H1 (cell line): ENCODE results near the gene MRPL40. TPM values are rescaled to one million over a fixed set of nuclear protein-coding genes. Genes with fewer than 3 reads are reported as not detected.
A peak's percentile ranks its signal among the peaks of the same experiment; 100 is the strongest.

Experiments used
- CTCF ChIA-PET: fragments of 300-600 bp; sonication (Branson Sonifier 250); formaldehyde crosslinking; loops from one replicate; lab custom pipeline; 2021; ENCODE audit not compliant: partially characterized antibody; lab: Charles Lee
- POLR2A ChIA-PET: fragments of 300-600 bp; sonication (Branson Sonifier 250); formaldehyde crosslinking; loops from one replicate; lab custom pipeline; 2021; ENCODE audit warnings: inconsistent platforms; ENCODE audit not compliant: partially characterized antibody; lab: Charles Lee
- DNase-seq, 2 experiments: peaks; one replicate each; pipeline versions ENCODE4 v3.0.0 to v3.0.0-alpha.2; 2010 to 2022; ENCODE audit warnings: low spot score in 2 of 2, low read depth in 1 of 2, mixed read lengths in 1 of 2
- FAIRE-seq: peaks from 2 replicates; lab custom pipeline; 2011; peaks lifted over from hg19 to GRCh38; lab: Jason Lieb, UNC
- H2AFZ ChIP-seq: 2 replicates; pipeline ENCODE4 v1.8.1; 2012; ENCODE audit warnings: low read length, inconsistent platforms
- H2AK5ac ChIP-seq: 2 replicates; pipeline ENCODE4 v1.6.1; 2013; ENCODE audit warnings: low read depth, low read length
- H2BK120ac ChIP-seq: replicated peaks from 2 replicates; pipeline ENCODE3; 2013; ENCODE audit warnings: low read depth, low read length, inconsistent platforms
- H2BK12ac ChIP-seq: 2 replicates; pipeline ENCODE4 v1.6.1; 2013; ENCODE audit warnings: low read depth, low read length
- H2BK15ac ChIP-seq: 2 replicates; pipeline ENCODE4 v1.6.1; 2013; ENCODE audit warnings: low read length
- H2BK20ac ChIP-seq: 2 replicates; pipeline ENCODE4 v1.6.1; 2013; ENCODE audit warnings: low read length
- H2BK5ac ChIP-seq: 2 replicates; pipeline ENCODE4 v1.6.1; 2013; ENCODE audit warnings: low read depth, low read length
- H3K14ac ChIP-seq: 2 replicates; pipeline ENCODE4 v1.6.1; 2013; ENCODE audit warnings: inconsistent platforms; ENCODE audit not compliant: insufficient read length
- H3K18ac ChIP-seq: 2 replicates; pipeline ENCODE4 v1.6.1; 2013; ENCODE audit warnings: low read length; ENCODE audit errors: extremely low read depth
- H3K23ac ChIP-seq: 2 replicates; pipeline ENCODE4 v1.6.1; 2013; ENCODE audit warnings: inconsistent platforms; ENCODE audit not compliant: insufficient read length
- H3K23me2 ChIP-seq: 2 replicates; pipeline ENCODE4 v1.6.1; 2013; ENCODE audit warnings: low read depth, low read length
- H3K27ac ChIP-seq: 2 replicates; pipeline ENCODE4 v1.6.1; 2011; ENCODE audit warnings: low read depth, low read length, inconsistent platforms
- H3K27me3 ChIP-seq, 4 experiments: replicated peaks in 1 of 4; 1 replicate in 1 of 4; 2 replicates in 3 of 4; pipeline versions ENCODE4 v1.6.1 to v1.8.1; 2011 to 2013; ENCODE audit warnings: low read length in 3 of 4, mild to moderate bottlenecking in 3 of 4, inconsistent platforms in 2 of 4, mixed read lengths in 2 of 4, moderate library complexity in 1 of 4; ENCODE audit not compliant: control insufficient read depth in 3 of 4, insufficient read depth in 3 of 4; ENCODE audit errors: extremely low read depth in 1 of 4
- H3K36me3 ChIP-seq, 4 experiments: 2 replicates each; pipeline versions ENCODE4 v1.6.1 to v1.8.1; 2011 to 2013; ENCODE audit warnings: mild to moderate bottlenecking in 4 of 4, low read length in 3 of 4, moderate library complexity in 2 of 4, control low read depth in 1 of 4, inconsistent platforms in 1 of 4; ENCODE audit not compliant: insufficient read depth in 4 of 4, control insufficient read depth in 2 of 4
- H3K4ac ChIP-seq: replicated peaks from 2 replicates; pipeline ENCODE3; 2013; ENCODE audit warnings: low read length, low read depth, mixed read lengths, inconsistent platforms; ENCODE audit not compliant: insufficient read length
- H3K4me1 ChIP-seq, 4 experiments: replicated peaks in 1 of 4; 1 replicate in 1 of 4; 2 replicates in 3 of 4; pipeline versions ENCODE4 v1.6.1 to v1.8.1; 2011 to 2013; ENCODE audit warnings: low read length in 3 of 4, inconsistent platforms in 2 of 4, mixed read lengths in 1 of 4; ENCODE audit not compliant: insufficient read depth in 4 of 4, control insufficient read depth in 3 of 4
- H3K4me2 ChIP-seq, 2 experiments: 2 replicates each; pipeline versions ENCODE4 v1.6.1 to v1.8.1; 2011 to 2013; ENCODE audit warnings: low read depth in 2 of 2, low read length in 2 of 2, control low read depth in 1 of 2, inconsistent platforms in 1 of 2, mild to moderate bottlenecking in 1 of 2; ENCODE audit not compliant: insufficient read depth in 1 of 2
- H3K4me3 ChIP-seq, 4 experiments: fragments of 200-600, 300-600 bp in 1 of 4; sonication (generic), shearing (Covaris generic), sonication (Bioruptor Twin) in 1 of 4; 2 replicates each; pipeline versions ENCODE4 v1.5.1 to v1.8.1; 2011 to 2016; ENCODE audit warnings: low read length in 4 of 4, low read depth in 3 of 4, control low read depth in 2 of 4, inconsistent platforms in 2 of 4, mild to moderate bottlenecking in 2 of 4, mixed read lengths in 1 of 4, moderate library complexity in 1 of 4; ENCODE audit not compliant: insufficient read depth in 2 of 4; ENCODE audit errors: extremely low read depth in 1 of 4
- H3K56ac ChIP-seq: replicated peaks from 2 replicates; pipeline ENCODE3; 2013; ENCODE audit warnings: low read depth, mild to moderate bottlenecking, mixed read lengths, low read length, inconsistent platforms; ENCODE audit not compliant: insufficient read length
- H3K79me1 ChIP-seq: 2 replicates; pipeline ENCODE4 v1.6.1; 2013; ENCODE audit warnings: low read depth, low read length, control low read depth
- H3K79me2 ChIP-seq, 2 experiments: 2 replicates each; pipeline versions ENCODE4 v1.6.1 to v1.8.1; 2012 to 2013; ENCODE audit warnings: low read length in 2 of 2, mild to moderate bottlenecking in 2 of 2, inconsistent platforms in 1 of 2; ENCODE audit not compliant: insufficient read depth in 2 of 2, control insufficient read depth in 1 of 2
- H3K9ac ChIP-seq, 4 experiments: replicated peaks in 1 of 4; 1 replicate in 1 of 4; 2 replicates in 3 of 4; pipeline versions ENCODE4 v1.6.1 to v1.8.1; 2011 to 2013; ENCODE audit warnings: low read depth in 3 of 4, low read length in 3 of 4, control low read depth in 2 of 4, mild to moderate bottlenecking in 2 of 4, moderate library complexity in 2 of 4, inconsistent platforms in 1 of 4; ENCODE audit errors: extremely low read depth in 1 of 4
- H3K9me3 ChIP-seq, 2 experiments: 2 replicates each; pipeline versions ENCODE4 v1.6.1 to v1.8.1; 2012 to 2013; ENCODE audit warnings: mild to moderate bottlenecking in 2 of 2, moderate library complexity in 2 of 2, control low read depth in 1 of 2, inconsistent platforms in 1 of 2, low read depth in 1 of 2, low read length in 1 of 2, mixed read lengths in 1 of 2; ENCODE audit not compliant: insufficient read depth in 2 of 2
- H4K20me1 ChIP-seq, 2 experiments: replicated peaks in 1 of 2; 2 replicates each; pipeline versions ENCODE3 to v1.8.1; 2011 to 2013; ENCODE audit warnings: inconsistent platforms in 2 of 2, low read length in 2 of 2, mild to moderate bottlenecking in 1 of 2; ENCODE audit not compliant: insufficient read depth in 2 of 2, control insufficient read depth in 1 of 2
- H4K5ac ChIP-seq: 2 replicates; pipeline ENCODE4 v1.6.1; 2013; ENCODE audit warnings: low read length, low read depth, mixed read lengths, inconsistent platforms; ENCODE audit not compliant: insufficient read length
- H4K8ac ChIP-seq: 2 replicates; pipeline ENCODE4 v1.8.0; 2013; ENCODE audit warnings: mild to moderate bottlenecking, moderate library complexity, low read length, inconsistent platforms; ENCODE audit not compliant: insufficient read depth; ENCODE audit errors: extremely low read depth
- H4K91ac ChIP-seq: replicated peaks from 2 replicates; pipeline ENCODE3; 2013; ENCODE audit warnings: low read length, mixed read lengths, inconsistent platforms; ENCODE audit not compliant: insufficient read length
- ATF3 ChIP-seq: IDR thresholded peaks from 2 replicates; pipeline ENCODE4 v1.6.1; 2011; ENCODE audit warnings: low read depth, mild to moderate bottlenecking, low read length; ENCODE audit not compliant: insufficient read depth
- BACH1 ChIP-seq: IDR thresholded peaks from 2 replicates; pipeline ENCODE4 v1.6.1; 2012; ENCODE audit warnings: low read length, improper control_type of control experiment
- CBX8 ChIP-seq: fragments of 300-800, 300-1000 bp; sonication (generic); IDR thresholded peaks from 2 replicates; pipeline ENCODE4 v1.7.1; 2016; ENCODE audit warnings: low read depth, low read length, borderline replicate concordance
- EZH2 ChIP-seq: fragments of 200-600 bp; sonication (generic); IDR thresholded peaks from 2 replicates; pipeline ENCODE4 v1.7.1; 2012; ENCODE audit warnings: low read depth, mild to moderate bottlenecking, moderate library complexity, low read length, inconsistent platforms; ENCODE audit not compliant: severe bottlenecking
- FOSL1 ChIP-seq: IDR thresholded peaks from 2 replicates; pipeline ENCODE4 v1.6.1; 2011; ENCODE audit warnings: mild to moderate bottlenecking, low read depth, low read length, moderate library complexity; ENCODE audit not compliant: insufficient read depth
- GTF2F1 ChIP-seq: IDR thresholded peaks from 2 replicates; pipeline ENCODE4 v1.6.1; 2012; ENCODE audit warnings: low read depth, low read length, improper control_type of control experiment, borderline replicate concordance
- JUND ChIP-seq: IDR thresholded peaks from 2 replicates; pipeline ENCODE4 v1.6.1; 2011; ENCODE audit warnings: mild to moderate bottlenecking, improper control_type of control experiment, low read length
- NANOG ChIP-seq: IDR thresholded peaks from 2 replicates; pipeline ENCODE4 v1.6.1; 2011; ENCODE audit warnings: low read length, low read depth, mild to moderate bottlenecking, inconsistent platforms; ENCODE audit not compliant: insufficient read depth, poor library complexity, severe bottlenecking
- POLR2AphosphoS5 ChIP-seq: IDR thresholded peaks from 2 replicates; pipeline ENCODE4 v1.6.1; 2011; ENCODE audit warnings: low read depth, low read length
- RFX5 ChIP-seq: IDR thresholded peaks from 2 replicates; pipeline ENCODE4 v1.6.1; 2011; ENCODE audit warnings: low read depth, low read length, improper control_type of control experiment, borderline replicate concordance
- SAP30 ChIP-seq: fragments of 300-600 bp; sonication (generic); IDR thresholded peaks from 2 replicates; pipeline ENCODE4 v1.7.1; 2012; ENCODE audit warnings: low read length, moderate library complexity, mild to moderate bottlenecking, inconsistent platforms; ENCODE audit not compliant: insufficient read depth, insufficient replicate concordance
- SIRT6 ChIP-seq: IDR thresholded peaks from one replicate; pipeline ENCODE4 v1.7.1; 2012; ENCODE audit warnings: low read length, inconsistent platforms
- TAF7 ChIP-seq: optimal IDR thresholded peaks from 2 replicates; pipeline ENCODE3; 2011; ENCODE audit warnings: low read depth, mild to moderate bottlenecking, inconsistent platforms, low read length, moderate library complexity, borderline replicate concordance
- WGBS, 2 experiments: shearing (Covaris generic) in 1 of 2; methylation state at CpG; one replicate each; pipeline versions ENCODE4 v1.1.6 to v1.1.7; 2013 to 2015; ENCODE audit warnings: low lambda C conversion rate in 2 of 2, mixed read lengths in 2 of 2, inconsistent platforms in 1 of 2, low coverage in 1 of 2, missing lambda C conversion rate in 1 of 2; ENCODE audit not compliant: insufficient replicate concordance in 2 of 2, insufficient coverage in 1 of 2, insufficient read length in 1 of 2; ENCODE audit errors: extremely low coverage in 1 of 2, missing lambda C conversion rate in 1 of 2; 5-methylcytosine and 5-hydroxymethylcytosine counted together
- polyA plus RNA-seq, 7 experiments: library from polyadenylated mRNA; depleted of rRNA in 3 of 7; stranded (reverse) in 5 of 7; unstranded in 2 of 7; fragments of >200 nt in 5 of 7; fragments of 200-250 nt in 2 of 7; gene quantifications; 1 replicate in 5 of 7; 2 replicates in 1 of 7; 4 replicates in 1 of 7; pipeline versions ENCODE4 v1.2.1 to v1.2.3, GENCODE V29; 2011 to 2013; ENCODE audit warnings: missing spikeins in 2 of 7, mixed read lengths in 2 of 7
- total RNA-seq: library from RNA; stranded (reverse); fragmentation: NEBNext Ultra II Directional; extraction: Animal tissue kit (Norgen Biotek cat#: 25700); gene quantifications from 2 replicates; pipeline ENCODE4 v1.2.1, GENCODE V29; 2021

Gene MRPL40
- total and polyA plus RNA-seq, 2 of the 8 experiments (the other 6 are each of a cell fraction or from before 2014, with no cell fraction given), result 12.4 to 14.5 TPM

GRCh38 chr22:19412478-19412877 is 19.9 kb upstream of the MRPL40 start:
- H2BK5ac ChIP-seq, result no peak overlapping the region
- H2BK12ac ChIP-seq, result 0 out of 2 replicates have a peak overlapping the region, but pooled peaks have one; percentile 52
- H3K9ac ChIP-seq, result no peak overlapping the region; a peak in 1 of 7 replicates
- H3K36me3 ChIP-seq, result peaks cover 5 to 19% (median 13%) of the 10 kb centered on the region in 4 experiments; a peak in 7 of 8 replicates
- ChIA-PET POLR2A (interaction anchor here (1.3 to 4.8 kb wide), 3 partner anchors 13 to 19 kb away, joined by 3 to 24 read pairs (median 14); partner anchors contain the start of genes HIRA and MRPL40), CTCF (interaction anchor here (0.5 to 1.2 kb wide), 3 partner anchors 20 to 55 kb away, joined by 3 to 6 read pairs (median 4); no protein-coding TSS in a partner anchor)
- DNase-seq (no peak), FAIRE-seq (no peak)
- H3K4me2 ChIP-seq, result no peak overlapping the region
- no peaks in the 10 kb centered on the region; a peak in 1 of 7 replicates for H3K4me1 ChIP-seq
- H3K27me3 ChIP-seq, result no peaks in the 10 kb centered on the region
- H2AFZ ChIP-seq, result no peak overlapping the region
- WGBS, 2 experiments, result 91% methylated on average over 4 of the region's 4 CpGs; no CpG with 5 or more reads in 1 of the 2 experiments
- H3K4ac ChIP-seq, result no peak overlapping the region
- no peak overlapping the region for H4K5ac ChIP-seq
- H3K4me3 ChIP-seq, result no peak overlapping the region
- H3K79me2 ChIP-seq, result peaks cover 10 to 67% of the 10 kb centered on the region in 2 experiments
- no peak overlapping the region for H3K14ac ChIP-seq
- no peak overlapping the region for H2AK5ac ChIP-seq
- H4K20me1 ChIP-seq, result peaks cover 13 to 22% of the 10 kb centered on the region in 2 experiments
- H3K56ac ChIP-seq, result no peak overlapping the region
- H4K91ac ChIP-seq, result no peak overlapping the region
- no peak overlapping the region for H2BK20ac ChIP-seq
- H3K18ac ChIP-seq, result 0 out of 2 replicates have a peak overlapping the region, but pooled peaks have one; percentile 63
- H3K23ac ChIP-seq, result no peak overlapping the region
- H3K9me3 ChIP-seq, result no peaks in the 10 kb centered on the region
- H2BK120ac ChIP-seq, result no peak overlapping the region
- no peak overlapping the region for H2BK15ac ChIP-seq
- H3K27ac ChIP-seq, result no peak overlapping the region
- no peaks in the 10 kb centered on the region for H3K23me2 ChIP-seq
- no peak overlapping the region for H4K8ac ChIP-seq
- peaks cover 20% of the 10 kb centered on the region for H3K79me1 ChIP-seq
- TF ChIP-seq CBX8 (no peak), SIRT6 (no peak), SAP30 (no peak), EZH2 (no peak), JUND (no peak), NANOG (no peak), BACH1 (no peak), RFX5 (no peak), TAF7 (no peak), ATF3 (no peak), GTF2F1 (no peak), POLR2AphosphoS5 (no peak), FOSL1 (no peak)
